Thyroid gland (tissue), 4 donors: Measurements from ENCODE around the gene PALLD.

Experiments used
- POLR2A ChIP-seq, 2 donors: fragments of 450-650 bp; IDR thresholded peaks; one replicate each; pipeline ENCODE4 v1.6.1; 2017; ENCODE audit warnings: antibody characterized with exemption in 2 of 2, mild to moderate bottlenecking in 2 of 2, moderate library complexity in 1 of 2
- TF ChIP-seq, protein P1 (sequence below), 6 experiments: fragments of 200-600 bp in 3 of 6; fragments of 450-650 bp in 3 of 6; sonication (generic) in 3 of 6; IDR thresholded peaks; one replicate each; pipeline ENCODE4 v1.5.1; 2016 to 2019; ENCODE audit warnings: antibody characterized with exemption in 6 of 6, mild to moderate bottlenecking in 2 of 6, inconsistent platforms in 1 of 6, moderate library complexity in 1 of 6

GRCh38 chr4:168870004-168870403, 373.2 kb downstream of the PALLD start:
- TF ChIP-seq POLR2A (IDR thresholded peaks at IDR 0.05), result no peak
- TF ChIP-seq, protein P1, sequence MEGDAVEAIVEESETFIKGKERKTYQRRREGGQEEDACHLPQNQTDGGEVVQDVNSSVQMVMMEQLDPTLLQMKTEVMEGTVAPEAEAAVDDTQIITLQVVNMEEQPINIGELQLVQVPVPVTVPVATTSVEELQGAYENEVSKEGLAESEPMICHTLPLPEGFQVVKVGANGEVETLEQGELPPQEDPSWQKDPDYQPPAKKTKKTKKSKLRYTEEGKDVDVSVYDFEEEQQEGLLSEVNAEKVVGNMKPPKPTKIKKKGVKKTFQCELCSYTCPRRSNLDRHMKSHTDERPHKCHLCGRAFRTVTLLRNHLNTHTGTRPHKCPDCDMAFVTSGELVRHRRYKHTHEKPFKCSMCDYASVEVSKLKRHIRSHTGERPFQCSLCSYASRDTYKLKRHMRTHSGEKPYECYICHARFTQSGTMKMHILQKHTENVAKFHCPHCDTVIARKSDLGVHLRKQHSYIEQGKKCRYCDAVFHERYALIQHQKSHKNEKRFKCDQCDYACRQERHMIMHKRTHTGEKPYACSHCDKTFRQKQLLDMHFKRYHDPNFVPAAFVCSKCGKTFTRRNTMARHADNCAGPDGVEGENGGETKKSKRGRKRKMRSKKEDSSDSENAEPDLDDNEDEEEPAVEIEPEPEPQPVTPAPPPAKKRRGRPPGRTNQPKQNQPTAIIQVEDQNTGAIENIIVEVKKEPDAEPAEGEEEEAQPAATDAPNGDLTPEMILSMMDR (IDR thresholded peaks at IDR 0.05), result no peak
